ENCODE results near the gene CPLX1.

The CPLX1 gene

DNA sequence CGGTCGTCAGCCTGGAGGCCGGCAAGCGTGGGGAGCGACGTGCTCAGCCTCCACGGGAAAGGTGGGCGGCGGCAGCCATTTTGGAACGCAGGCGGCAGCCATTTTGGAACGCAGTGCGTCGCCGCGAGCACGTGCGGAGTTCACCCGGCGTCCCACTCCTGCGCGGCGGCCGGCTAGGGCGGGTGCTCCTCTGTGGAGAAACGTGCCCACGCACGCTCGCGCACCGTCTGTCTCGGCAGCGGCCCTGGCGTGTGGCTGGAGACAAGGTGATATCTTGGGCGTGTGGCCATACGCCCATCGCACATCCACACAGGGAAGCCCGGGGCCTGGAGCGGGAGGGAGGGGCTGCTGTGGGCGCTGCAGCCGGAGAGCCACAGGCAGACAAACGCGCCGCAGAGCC is 21.1 kb downstream of the CPLX1 start:
- TF ChIP-seq, protein P1, sequence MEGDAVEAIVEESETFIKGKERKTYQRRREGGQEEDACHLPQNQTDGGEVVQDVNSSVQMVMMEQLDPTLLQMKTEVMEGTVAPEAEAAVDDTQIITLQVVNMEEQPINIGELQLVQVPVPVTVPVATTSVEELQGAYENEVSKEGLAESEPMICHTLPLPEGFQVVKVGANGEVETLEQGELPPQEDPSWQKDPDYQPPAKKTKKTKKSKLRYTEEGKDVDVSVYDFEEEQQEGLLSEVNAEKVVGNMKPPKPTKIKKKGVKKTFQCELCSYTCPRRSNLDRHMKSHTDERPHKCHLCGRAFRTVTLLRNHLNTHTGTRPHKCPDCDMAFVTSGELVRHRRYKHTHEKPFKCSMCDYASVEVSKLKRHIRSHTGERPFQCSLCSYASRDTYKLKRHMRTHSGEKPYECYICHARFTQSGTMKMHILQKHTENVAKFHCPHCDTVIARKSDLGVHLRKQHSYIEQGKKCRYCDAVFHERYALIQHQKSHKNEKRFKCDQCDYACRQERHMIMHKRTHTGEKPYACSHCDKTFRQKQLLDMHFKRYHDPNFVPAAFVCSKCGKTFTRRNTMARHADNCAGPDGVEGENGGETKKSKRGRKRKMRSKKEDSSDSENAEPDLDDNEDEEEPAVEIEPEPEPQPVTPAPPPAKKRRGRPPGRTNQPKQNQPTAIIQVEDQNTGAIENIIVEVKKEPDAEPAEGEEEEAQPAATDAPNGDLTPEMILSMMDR (IDR thresholded peaks at IDR 0.05; ENCODE audit: extremely low read depth, insufficient read depth, missing control alignments) = no peak
- in situ Hi-C loops (cut with MboI; ENCODE audit: low pct_unique_long_range_greater_than_20kb, low sequenced_read_pairs, unreplicated experiment) = no loop called here
- DNase-seq (ENCODE audit: low spot score) = no peak

DNA sequence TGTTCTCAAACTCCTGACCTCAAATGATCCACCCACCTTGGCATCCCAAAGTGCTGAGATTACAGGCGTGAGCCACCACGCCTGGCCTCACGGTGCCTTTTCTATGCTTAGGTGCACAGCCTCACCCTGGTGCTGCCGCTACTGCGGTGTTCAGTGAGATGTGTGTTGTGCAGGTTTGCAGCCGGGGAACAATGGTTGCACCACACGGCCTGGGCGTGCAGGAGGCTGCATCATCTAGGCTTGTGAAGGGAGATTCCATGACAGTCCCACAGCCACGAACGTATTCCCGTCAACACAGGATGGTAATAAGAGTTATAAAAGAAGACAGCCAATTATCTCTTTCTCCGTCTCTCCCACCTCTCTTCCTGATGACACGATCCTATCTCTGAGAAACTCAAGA is 22.0 kb downstream of the CPLX1 start:
- in situ Hi-C loops (cut with MboI; ENCODE audit: low pct_unique_long_range_greater_than_20kb, low sequenced_read_pairs, unreplicated experiment) = no loop called here
- TF ChIP-seq, protein P1 (IDR thresholded peaks at IDR 0.05; ENCODE audit: extremely low read depth, insufficient read depth, missing control alignments) = no peak
- no peak for DNase-seq (ENCODE audit: low spot score)

DNA sequence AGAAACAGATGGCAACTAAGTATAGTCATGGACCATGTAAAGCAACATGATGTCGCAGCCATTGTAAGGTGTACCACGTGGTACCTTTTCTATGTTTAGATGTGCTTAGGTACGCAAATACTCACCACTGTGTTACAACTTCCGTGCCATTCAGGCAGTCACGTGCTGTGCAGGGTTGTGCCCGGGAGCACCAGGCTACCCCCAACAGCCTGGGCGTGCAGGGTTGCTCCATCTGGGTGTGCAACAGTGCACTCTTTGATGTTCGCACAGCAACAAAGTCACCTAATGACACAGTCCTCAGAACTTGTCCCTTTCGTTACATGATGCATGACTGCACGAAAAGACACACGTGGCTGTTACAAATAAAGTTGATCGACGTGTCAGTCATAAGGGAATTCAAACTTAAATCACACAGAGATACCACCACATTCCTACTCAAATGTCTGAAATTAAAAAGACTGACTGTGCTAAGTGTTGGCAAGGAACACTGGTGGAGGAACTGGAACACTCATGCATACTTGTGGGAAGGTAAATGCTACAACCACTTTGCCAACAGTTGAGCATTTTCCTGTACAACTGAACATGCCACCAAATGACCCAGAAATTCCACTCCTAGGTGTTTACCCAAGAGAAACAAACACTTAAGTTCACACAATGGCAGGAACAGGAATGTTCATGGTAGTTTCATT is 24.3 kb downstream of the CPLX1 start:
- no peak for DNase-seq (ENCODE audit: low spot score)
- TF ChIP-seq, protein P1 (IDR thresholded peaks at IDR 0.05; ENCODE audit: extremely low read depth, insufficient read depth, missing control alignments) = no peak
- in situ Hi-C loops (cut with MboI; ENCODE audit: low pct_unique_long_range_greater_than_20kb, low sequenced_read_pairs, unreplicated experiment) = no loop called here

DNA sequence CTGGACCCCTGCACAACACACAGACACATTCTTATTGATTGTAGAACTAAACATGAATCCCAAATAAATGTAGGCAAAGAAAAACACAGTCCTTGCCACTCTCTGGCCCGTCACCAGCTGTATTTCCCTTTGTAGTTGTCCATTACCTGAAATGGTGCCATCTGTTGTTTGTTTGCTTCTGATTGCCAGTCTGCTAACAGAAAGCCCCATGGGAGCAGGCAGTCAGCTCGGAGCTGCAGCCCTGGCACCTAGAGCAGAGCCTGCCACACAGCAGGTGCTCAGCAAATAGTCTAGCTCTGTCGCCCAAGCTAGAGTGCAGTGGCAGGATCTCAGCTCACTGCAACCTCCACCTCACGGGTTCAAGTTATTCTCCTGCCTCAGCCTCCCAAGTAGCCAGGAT is 28.9 kb downstream of the CPLX1 start:
- in situ Hi-C loops (cut with MboI; ENCODE audit: low pct_unique_long_range_greater_than_20kb, low sequenced_read_pairs, unreplicated experiment) = no loop called here
- TF ChIP-seq, protein P1 (IDR thresholded peaks at IDR 0.05; ENCODE audit: extremely low read depth, insufficient read depth, missing control alignments) = no peak
- no peak for DNase-seq (ENCODE audit: low spot score)

DNA sequence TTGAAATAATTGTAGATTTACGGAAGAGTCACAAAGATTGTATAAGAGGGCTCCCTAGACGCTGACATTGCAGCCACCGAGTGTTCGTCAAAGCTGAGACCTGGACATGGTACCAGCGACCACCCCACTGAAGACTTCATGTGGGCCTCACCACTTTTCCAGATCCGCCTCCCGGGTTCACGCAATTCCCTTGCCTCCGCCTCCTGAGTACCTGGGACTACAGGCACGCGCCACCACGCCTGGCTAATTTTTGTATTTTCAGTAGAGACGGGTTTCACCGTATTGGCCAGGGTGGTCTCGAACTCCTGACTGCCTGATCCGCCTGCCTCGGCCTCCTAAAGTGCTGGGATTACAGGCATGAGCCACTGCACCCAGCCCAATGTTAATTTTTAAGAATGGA is 29.7 kb downstream of the CPLX1 start:
- TF ChIP-seq, protein P1 (IDR thresholded peaks at IDR 0.05; ENCODE audit: extremely low read depth, insufficient read depth, missing control alignments) = no peak
- in situ Hi-C loops (cut with MboI; ENCODE audit: low pct_unique_long_range_greater_than_20kb, low sequenced_read_pairs, unreplicated experiment) = no loop called here
- DNase-seq (ENCODE audit: low spot score) = no peak

DNA sequence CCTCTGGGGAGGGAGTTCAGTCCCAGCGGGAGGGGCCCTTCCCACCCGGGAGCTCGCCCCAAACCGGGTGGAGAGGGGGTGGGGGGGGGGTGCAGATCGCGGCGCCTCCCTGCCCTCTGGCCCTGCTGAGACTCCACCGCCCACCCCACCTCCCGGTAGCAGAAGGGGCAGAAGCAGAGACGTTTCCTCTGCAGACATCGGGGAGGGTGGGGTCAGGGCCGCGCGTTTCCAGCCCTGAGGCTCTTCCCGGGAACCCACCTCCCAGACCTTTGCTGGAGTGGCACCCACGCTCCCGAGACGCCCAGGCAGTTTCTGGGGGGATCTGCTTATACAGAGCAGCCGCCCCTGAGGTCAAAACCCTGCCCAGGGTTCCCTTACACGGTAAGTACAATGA is 30.2 kb downstream of the CPLX1 start:
- no peak for DNase-seq (ENCODE audit: low spot score)
- in situ Hi-C loops (cut with MboI; ENCODE audit: low pct_unique_long_range_greater_than_20kb, low sequenced_read_pairs, unreplicated experiment) = no loop called here
- TF ChIP-seq, protein P1 (IDR thresholded peaks at IDR 0.05; ENCODE audit: extremely low read depth, insufficient read depth, missing control alignments) = no peak
